Measurements from ENCODE around the gene IL9. TPM values are rescaled to one million over a fixed set of nuclear protein-coding genes. Genes with fewer than 3 reads are reported as not detected.

The IL9 gene
- total RNA-seq, 1 donor from 2014 or later = not detected

- TF ChIP-seq, protein P1, sequence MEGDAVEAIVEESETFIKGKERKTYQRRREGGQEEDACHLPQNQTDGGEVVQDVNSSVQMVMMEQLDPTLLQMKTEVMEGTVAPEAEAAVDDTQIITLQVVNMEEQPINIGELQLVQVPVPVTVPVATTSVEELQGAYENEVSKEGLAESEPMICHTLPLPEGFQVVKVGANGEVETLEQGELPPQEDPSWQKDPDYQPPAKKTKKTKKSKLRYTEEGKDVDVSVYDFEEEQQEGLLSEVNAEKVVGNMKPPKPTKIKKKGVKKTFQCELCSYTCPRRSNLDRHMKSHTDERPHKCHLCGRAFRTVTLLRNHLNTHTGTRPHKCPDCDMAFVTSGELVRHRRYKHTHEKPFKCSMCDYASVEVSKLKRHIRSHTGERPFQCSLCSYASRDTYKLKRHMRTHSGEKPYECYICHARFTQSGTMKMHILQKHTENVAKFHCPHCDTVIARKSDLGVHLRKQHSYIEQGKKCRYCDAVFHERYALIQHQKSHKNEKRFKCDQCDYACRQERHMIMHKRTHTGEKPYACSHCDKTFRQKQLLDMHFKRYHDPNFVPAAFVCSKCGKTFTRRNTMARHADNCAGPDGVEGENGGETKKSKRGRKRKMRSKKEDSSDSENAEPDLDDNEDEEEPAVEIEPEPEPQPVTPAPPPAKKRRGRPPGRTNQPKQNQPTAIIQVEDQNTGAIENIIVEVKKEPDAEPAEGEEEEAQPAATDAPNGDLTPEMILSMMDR (IDR thresholded peaks at IDR 0.05; ENCODE audit: unreplicated experiment) = no peak
- no peaks in the 10 kb centered on the region for H3K9me3 Mint-ChIP-seq (ENCODE audit: unreplicated experiment)
- no peaks in the 10 kb centered on the region for H3K4me1 Mint-ChIP-seq (ENCODE audit: unreplicated experiment)
- DNase-seq (ENCODE audit: low spot score) = no peak
- no peak overlapping the region for H3K4me3 Mint-ChIP-seq (ENCODE audit: unreplicated experiment)
- no peak overlapping the region for H3K27ac Mint-ChIP-seq (ENCODE audit: unreplicated experiment)
- no peaks in the 10 kb centered on the region for H3K36me3 Mint-ChIP-seq (ENCODE audit: low read depth, unreplicated experiment)
- peaks cover 4% of the 10 kb centered on the region for H3K27me3 Mint-ChIP-seq (ENCODE audit: unreplicated experiment)
Observed at GRCh38 chr5:135921388-135921787, 25.7 kb upstream of the IL9 start.

GRCh38 chr5:135920199-135920598 lies 24.6 kb upstream of the IL9 start:
- H3K27ac Mint-ChIP-seq (ENCODE audit: unreplicated experiment) = no peak overlapping the region
- no peaks in the 10 kb centered on the region for H3K4me1 Mint-ChIP-seq (ENCODE audit: unreplicated experiment)
- no peak for DNase-seq (ENCODE audit: low spot score)
- no peaks in the 10 kb centered on the region for H3K36me3 Mint-ChIP-seq (ENCODE audit: low read depth, unreplicated experiment)
- TF ChIP-seq, protein P1 (IDR thresholded peaks at IDR 0.05; ENCODE audit: unreplicated experiment) = no peak
- peaks cover 2% of the 10 kb centered on the region for H3K27me3 Mint-ChIP-seq (ENCODE audit: unreplicated experiment)
- H3K9me3 Mint-ChIP-seq (ENCODE audit: unreplicated experiment) = no peaks in the 10 kb centered on the region
- no peak overlapping the region for H3K4me3 Mint-ChIP-seq (ENCODE audit: unreplicated experiment)

GRCh38 chr5:135916638-135917263 lies 21.1 kb upstream of the IL9 start:
- no peaks in the 10 kb centered on the region for H3K4me1 Mint-ChIP-seq (ENCODE audit: unreplicated experiment)
- no peaks in the 10 kb centered on the region for H3K27me3 Mint-ChIP-seq (ENCODE audit: unreplicated experiment)
- no peak for DNase-seq (ENCODE audit: low spot score)

GRCh38 chr5:135915466-135916001 lies 19.9 kb upstream of the IL9 start:
- H3K36me3 Mint-ChIP-seq (ENCODE audit: low read depth, unreplicated experiment) = no peaks in the 10 kb centered on the region
- no peak overlapping the region for H3K27ac Mint-ChIP-seq (ENCODE audit: unreplicated experiment)
- TF ChIP-seq, protein P1 (IDR thresholded peaks at IDR 0.05; ENCODE audit: unreplicated experiment) = no peak
- H3K27me3 Mint-ChIP-seq (ENCODE audit: unreplicated experiment) = no peaks in the 10 kb centered on the region
- H3K4me1 Mint-ChIP-seq (ENCODE audit: unreplicated experiment) = no peaks in the 10 kb centered on the region
- no peaks in the 10 kb centered on the region for H3K9me3 Mint-ChIP-seq (ENCODE audit: unreplicated experiment)
- no peak overlapping the region for H3K4me3 Mint-ChIP-seq (ENCODE audit: unreplicated experiment)
- DNase-seq (ENCODE audit: low spot score) = no peak

More at GRCh38 chr5:135916638-135917263, 21.1 kb upstream of the IL9 start:
- H3K4me3 Mint-ChIP-seq (ENCODE audit: unreplicated experiment) = no peak overlapping the region
- H3K36me3 Mint-ChIP-seq (ENCODE audit: low read depth, unreplicated experiment) = no peaks in the 10 kb centered on the region
- TF ChIP-seq, protein P1 (IDR thresholded peaks at IDR 0.05; ENCODE audit: unreplicated experiment) = no peak
- H3K27ac Mint-ChIP-seq (ENCODE audit: unreplicated experiment) = no peak overlapping the region
- no peaks in the 10 kb centered on the region for H3K9me3 Mint-ChIP-seq (ENCODE audit: unreplicated experiment)
